Activated CD4-positive, alpha-beta T cell treated with anti-CD3 and anti-CD28 coated beads, Interleukin-2, amount 50 U/mL, for 4 hours (primary cell): Measurements from ENCODE around the gene NINJ1.

ENCODE experiments used
- DNase-seq, 2 experiments: peaks; one replicate each; pipeline ENCODE4 v3.0.0-alpha.2; 2020

The NINJ1 gene, protein sequence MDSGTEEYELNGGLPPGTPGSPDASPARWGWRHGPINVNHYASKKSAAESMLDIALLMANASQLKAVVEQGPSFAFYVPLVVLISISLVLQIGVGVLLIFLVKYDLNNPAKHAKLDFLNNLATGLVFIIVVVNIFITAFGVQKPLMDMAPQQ

DNA sequence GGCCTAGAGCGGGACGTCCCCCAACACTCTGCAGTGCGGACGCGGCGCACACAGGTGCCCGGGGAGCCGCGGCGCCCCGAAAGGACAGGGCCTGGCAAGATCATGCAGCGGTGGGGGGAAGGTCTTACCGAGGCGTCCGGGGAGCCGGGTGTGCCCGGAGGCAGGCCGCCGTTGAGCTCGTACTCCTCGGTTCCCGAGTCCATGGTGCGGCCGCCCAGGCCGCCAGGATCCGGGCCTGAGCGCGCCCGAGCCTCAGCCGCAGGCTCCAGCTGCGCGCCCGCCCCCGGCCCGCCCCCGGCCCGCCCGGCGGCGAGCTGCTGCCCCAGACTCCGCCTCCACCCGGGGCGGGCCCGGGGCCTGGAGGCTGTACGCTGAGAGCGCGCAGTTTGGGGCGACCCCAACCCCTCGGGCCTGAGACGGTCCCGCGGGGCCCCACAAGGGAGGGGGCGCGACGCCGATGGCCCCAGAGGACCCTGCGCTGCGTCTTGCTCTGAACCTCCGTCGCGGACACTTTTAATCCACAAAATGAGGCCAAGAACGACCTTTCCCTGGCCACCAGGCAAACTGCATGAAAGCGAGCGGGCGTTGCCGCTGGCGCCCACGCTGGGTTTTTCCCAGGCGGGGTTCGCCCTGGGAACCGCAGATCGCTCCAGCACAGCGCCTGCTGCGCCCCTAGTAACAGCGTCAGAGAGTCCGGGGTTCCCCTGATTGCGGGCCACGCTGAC lies at the start of gene NINJ1:
Gene NINJ1 (minus strand): TSS at position 237 of the 725 bp plus-strand sequence. CDS start 34 bp downstream, at position 203.
- peak; percentile 88 for DNase-seq

DNA sequence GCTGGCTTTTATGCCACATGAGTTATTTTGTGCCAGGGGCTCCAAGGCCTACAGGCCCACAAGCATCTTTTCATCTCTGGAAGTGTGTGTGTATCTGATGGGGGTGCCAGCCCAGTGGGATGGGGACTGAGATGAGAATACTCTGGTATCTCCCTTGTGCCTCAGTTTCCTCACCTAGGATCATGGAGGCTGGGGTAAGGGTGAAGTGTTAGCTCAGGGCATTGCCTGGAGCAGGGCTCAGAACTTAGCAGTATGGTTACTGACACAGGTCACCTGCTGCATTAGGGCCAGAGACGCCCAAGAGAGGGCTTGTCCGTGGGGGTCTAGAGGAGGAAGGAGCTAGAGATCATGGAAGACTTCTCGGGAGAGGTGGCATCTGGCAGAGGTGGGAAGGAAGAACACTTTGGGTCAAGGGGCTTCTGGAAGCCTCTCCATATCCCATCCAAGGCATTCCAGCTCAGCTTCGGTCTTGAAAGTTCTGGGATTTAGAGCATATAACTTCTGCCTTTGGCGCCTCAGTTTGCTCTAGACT lies 49.1 kb upstream of the NINJ1 start:
- DNase-seq = no peak

DNA sequence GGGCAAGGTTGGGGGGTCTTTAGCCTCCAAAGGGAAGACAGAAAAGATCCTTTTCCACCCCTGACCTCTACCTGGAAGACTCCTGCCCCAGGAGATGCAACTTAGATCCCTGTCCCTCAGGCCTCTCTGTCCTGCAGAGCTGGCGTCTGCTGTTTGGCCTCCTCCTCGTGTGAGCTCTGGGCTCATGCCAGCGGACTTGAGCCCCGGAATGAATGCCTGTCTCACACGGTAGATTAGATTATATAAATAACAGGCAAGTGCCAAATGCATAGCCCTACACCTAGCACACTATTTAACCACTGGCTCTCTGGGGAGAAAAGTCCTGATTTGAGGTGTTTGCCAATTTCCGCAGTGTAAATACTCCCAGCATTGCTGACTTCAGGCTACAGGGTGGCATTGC lies 48.5 kb upstream of the NINJ1 start:
- DNase-seq = no peak

GRCh38 chr9:93181672-93182435 lies 47.8 kb upstream of the NINJ1 start:
- DNase-seq = no peak

DNA sequence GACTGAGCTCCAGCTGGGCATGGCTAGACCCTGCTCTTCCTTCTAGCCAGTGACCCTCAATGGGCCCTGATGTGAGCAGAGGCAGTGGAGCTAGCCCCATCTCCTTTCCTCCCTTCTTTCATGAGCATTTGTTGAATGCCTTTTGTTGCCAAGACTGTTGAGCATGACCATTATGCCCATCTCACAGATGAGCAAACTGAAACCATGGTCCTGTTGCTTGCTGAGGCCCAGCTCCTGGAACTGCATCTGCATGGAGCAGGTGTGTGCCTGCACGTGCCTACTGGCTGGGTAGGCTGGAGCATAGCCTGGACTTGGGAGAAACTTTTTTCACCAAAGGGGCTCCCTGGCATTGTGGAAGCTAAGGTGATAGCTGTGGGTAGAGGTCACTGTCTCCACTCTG lies 46.9 kb upstream of the NINJ1 start:
- DNase-seq = no peak

GRCh38 chr9:93178851-93179786 lies 45.1 kb upstream of the NINJ1 start:
- DNase-seq = no peak

DNA sequence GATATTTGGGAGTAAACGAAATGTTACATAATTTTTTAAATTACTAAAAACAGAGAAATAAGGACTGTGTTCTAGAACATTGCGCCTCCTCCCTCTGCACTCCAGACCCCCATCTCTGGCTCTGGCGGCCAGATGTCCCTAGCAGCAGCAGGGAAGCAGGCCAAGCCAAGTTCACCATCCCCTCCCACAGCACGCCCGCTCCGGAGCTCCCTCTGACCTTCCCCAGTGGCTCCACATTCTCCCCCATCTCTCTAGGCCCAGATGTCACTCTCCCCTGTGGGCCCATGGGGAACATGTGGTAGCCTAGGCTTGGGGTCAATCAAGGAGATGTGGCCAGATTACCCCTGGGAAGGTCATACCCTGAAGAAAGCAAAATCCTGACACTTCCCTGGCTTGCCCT lies 43.6 kb upstream of the NINJ1 start:
- DNase-seq = no peak

- DNase-seq = no peak
Observed at GRCh38 chr9:93174976-93175375, 40.9 kb upstream of the NINJ1 start.

DNA sequence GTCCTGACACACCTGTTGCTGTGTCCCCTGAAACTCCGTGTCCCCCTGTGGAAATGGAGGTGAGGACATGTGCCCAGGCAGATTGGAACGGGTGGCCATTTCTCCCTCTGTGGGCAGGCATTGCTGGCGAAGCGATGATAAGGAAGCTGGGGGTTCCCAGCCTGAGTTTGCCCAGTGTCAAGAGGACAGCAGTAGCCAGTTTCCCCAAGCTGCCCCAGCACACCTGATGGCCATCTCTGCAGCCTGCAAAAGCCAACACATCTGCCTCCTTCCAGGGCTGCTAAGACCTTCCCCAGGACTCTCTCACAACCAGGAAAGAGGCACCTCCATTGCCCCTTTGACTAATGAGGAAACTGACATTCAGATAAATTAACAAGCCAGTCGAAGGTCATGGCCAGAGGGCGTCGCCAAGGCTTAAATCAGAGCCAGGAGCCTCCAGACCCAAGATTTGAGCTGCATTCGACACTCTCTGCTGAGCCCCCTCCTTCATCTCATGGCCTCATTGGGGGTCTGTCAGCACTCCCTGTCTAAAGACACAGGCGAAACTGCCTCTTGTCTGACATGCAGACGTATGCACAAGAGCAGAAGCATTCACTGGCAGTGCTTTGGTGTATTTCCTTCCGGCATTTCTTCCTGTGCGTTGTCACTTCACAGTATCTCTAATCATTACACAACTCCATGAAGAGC lies 39.5 kb upstream of the NINJ1 start:
- no peak for DNase-seq

DNA sequence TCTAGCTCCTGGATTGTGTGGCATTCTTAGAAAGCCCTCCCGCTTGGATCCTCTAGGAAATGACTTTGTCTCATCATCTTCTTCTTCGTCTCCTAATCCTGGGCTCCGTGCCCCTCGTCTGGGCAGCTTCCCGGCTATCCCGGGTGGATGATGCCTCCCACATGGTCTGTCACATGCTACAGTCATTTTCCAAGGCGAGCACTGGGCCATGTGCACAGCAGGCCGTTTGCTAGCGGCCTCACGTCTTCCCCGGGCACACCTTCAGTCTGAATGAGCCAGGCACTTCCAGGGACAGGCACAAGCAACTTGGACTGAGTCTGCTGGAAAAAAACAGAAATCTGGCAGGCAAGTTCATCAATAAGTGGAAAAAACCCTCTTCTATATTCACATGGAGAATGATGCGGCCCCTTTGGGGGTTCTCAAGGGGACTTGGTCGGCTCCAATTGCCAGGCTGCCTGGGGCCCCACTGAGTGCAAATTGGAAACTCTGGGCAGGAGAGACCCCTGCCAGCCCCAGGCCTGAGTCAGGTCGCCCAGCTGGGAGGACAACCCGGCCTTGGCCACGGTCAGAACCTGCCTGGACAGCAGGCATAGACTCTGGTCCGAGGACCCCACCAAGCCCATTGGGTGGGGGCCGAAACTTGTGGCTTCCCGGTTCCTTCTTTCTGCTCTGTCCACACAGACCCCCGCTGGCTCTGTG lies 38.8 kb upstream of the NINJ1 start:
- DNase-seq = no peak

GRCh38 chr9:93171261-93171990 lies 37.4 kb upstream of the NINJ1 start:
- no peak for DNase-seq

DNA sequence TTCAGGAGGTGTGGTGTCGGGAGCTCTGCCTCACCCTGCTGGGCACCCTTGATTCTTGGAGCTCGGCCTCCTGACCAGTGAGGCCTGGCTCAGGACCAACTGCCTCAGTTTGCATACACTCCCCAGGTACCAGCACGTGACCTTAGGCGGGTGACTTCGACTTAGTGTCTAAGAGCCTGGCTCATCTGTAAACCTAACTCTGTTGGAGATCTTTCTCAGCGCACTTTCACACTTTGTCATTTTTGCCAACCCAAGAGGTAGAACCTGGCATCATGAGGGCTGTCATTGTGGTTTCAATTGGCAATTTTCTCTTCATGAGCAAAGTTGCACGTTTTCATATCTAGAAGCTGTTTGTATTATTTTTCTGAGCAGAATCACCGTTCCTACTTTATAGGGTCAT lies 36.5 kb upstream of the NINJ1 start:
- no peak for DNase-seq

DNA sequence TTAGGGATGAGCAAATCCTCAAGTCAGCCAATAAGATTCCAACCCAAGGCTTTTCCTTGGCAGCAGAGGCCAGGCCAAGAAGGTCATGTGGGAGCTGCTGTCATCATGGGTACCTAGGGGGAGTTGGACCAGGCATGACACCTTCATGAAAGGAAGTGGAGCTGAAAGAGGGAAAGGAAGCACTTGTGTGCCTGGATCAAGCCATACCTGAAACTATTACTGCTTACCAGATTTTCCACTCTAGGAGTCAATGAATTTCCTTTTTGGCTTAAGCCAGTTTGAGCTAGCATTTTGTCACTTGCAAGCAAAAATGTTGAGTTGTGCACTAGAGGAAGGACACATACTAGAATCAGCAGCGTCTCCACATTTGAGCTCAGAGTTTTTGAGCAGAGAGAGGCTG lies 35.4 kb upstream of the NINJ1 start:
- no peak for DNase-seq

DNA sequence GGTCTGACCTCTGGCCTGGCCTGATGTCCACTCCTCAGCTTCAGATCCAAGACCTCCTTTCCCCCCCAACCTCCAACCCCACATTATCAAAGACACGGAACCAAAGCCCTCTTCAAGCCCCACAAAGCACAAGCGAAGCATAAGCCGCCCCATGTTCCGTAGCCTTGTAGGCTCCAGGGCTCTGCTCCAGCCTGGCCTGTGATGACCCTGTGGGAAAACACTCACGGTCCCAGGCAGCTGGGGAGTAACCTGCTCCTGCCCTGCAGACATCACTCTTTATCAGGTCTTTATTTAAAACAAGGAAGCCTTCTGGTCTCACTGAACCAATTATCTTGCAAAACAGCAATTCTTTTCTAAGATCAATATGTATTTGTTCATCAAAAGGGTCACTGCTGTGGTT lies 34.5 kb upstream of the NINJ1 start:
- no peak for DNase-seq

DNA sequence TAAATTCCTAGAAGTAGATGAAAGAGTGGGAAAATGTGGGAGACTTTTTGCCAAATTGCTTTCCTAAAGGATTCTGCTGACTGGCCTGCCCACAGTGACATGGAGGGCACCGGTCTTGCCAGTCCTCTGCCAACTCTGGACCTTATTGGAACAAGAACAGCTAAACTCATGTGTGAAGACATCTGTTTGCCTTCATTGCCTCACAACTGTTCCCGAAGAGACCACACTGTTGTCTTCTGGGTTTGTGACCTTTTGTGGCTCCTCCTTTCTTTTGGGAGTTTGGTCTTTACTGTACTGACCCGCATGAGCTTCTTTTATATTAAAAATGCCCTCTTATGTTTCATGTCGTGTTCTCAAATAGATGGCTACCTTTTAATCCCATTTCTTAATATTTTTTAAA lies 33.8 kb upstream of the NINJ1 start:
- DNase-seq = no peak

GRCh38 chr9:93167185-93167584 lies 33.1 kb upstream of the NINJ1 start:
- DNase-seq = no peak

DNA sequence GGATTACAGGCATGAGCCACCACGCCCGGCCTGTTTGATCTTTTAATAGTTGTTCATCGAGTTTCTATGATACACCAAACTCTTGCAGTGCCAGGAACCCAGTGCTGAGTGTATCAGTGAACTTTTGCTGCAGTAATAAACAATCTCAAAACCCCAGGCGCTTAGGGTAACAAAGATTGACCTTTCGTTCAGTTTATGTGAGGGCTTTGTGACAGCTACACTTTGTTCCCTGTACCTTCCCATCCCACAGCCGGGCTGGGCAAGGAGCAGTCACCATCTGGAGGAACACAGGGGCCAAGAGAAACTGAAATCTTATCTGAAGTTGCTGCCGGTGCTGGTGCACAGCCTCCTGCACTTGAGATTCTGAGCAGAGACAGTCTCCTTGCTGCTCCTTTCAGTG lies 32.6 kb upstream of the NINJ1 start:
- no peak for DNase-seq

DNA sequence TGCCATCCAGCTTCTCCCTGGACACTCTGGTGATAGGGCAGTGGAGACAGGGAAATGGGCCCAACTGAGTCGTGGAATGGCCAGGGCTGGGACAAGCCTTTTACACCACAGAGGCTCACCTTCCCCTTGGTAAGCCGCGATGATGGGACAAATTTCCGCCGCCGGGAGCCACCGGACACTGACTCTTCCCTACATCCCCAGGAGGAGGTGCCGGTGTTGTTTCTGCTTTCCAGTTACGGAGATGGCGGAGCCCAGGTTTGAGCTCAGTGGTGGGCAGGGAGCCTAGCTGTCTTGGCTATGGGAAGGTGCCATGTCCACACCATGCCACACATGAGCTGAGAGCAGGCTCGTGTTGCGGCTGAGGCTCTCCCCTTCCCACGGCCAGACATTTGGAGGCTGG lies 30.0 kb upstream of the NINJ1 start:
- DNase-seq = no peak

DNA sequence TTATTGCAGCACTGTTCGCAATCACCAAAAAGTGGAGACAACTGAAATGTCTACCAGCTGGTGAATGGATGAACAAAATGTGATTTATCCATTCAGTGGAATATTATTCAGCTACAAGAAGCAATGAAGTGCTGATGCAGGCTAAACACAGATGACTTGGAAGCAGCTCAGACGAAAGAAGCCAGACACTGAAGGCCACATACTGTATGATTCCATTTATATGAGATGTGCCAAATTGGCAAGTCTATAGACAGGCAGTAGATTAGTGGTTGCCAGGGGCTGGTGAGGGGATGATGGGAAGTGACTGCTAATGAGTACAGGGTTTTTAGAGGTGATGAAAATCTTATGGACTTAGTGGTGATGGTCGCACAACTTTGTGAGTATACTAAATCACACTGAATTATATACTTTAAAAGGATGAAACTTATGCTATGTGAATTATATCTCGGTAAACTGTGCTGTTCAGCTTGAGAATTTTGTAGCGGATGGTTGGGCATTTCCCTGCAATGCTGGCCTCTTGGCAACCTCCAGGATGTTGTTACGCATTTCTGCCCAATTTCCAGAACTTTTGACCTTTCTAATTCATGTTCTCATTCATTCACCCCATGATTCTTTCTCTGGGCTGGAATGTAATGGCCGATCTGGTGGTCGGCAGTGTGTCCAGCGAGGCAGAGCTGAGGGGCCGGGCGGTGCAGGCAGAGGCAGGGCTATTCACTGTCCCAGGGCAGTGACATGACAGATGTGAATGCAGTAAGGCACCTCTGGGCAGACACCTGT lies 27.9 kb upstream of the NINJ1 start:
- no peak for DNase-seq
